Measurements from ENCODE around the gene AKR7A2.

DNA sequence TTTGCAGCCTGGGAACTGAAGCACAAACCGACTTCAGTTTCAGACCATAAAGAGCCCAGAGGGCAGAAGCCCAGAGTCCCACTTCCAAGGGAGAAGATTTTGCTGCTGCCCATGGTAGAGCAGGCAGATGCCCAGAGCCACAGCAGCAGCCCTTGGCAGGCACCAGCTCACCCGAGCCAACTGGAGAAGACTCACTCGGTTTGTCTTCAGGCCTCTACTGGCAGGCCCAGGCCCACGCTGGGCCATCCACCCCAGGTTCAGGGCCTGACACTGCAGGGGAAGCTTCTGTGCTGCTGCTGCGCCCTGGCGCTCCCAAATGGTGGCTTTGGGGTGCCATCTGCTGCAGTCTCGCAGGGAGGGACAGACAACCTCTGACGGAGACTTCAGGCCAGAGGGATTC is 33.4 kb upstream of the AKR7A2 start:
- TF ChIP-seq ETS1 (IDR thresholded peaks at IDR 0.05) (no peak), REST (IDR thresholded peaks at IDR 0.05; ENCODE audit: unreplicated experiment) (no peak), EZH2 (IDR thresholded peaks at IDR 0.05; ENCODE audit: low read depth, unreplicated experiment) (no peak), ZNF331 (CRISPR knock-in tag; IDR thresholded peaks at IDR 0.05; ENCODE audit: low read depth) (no peak), POLR2AphosphoS5 (IDR thresholded peaks at IDR 0.05; ENCODE audit: low read depth) (no peak), EZH2phosphoT487 (IDR thresholded peaks at IDR 0.05; ENCODE audit: unreplicated experiment) (no peak), JUNB (IDR thresholded peaks at IDR 0.05; ENCODE audit: unreplicated experiment) (no peak)
- TF ChIP-seq, protein P1, sequence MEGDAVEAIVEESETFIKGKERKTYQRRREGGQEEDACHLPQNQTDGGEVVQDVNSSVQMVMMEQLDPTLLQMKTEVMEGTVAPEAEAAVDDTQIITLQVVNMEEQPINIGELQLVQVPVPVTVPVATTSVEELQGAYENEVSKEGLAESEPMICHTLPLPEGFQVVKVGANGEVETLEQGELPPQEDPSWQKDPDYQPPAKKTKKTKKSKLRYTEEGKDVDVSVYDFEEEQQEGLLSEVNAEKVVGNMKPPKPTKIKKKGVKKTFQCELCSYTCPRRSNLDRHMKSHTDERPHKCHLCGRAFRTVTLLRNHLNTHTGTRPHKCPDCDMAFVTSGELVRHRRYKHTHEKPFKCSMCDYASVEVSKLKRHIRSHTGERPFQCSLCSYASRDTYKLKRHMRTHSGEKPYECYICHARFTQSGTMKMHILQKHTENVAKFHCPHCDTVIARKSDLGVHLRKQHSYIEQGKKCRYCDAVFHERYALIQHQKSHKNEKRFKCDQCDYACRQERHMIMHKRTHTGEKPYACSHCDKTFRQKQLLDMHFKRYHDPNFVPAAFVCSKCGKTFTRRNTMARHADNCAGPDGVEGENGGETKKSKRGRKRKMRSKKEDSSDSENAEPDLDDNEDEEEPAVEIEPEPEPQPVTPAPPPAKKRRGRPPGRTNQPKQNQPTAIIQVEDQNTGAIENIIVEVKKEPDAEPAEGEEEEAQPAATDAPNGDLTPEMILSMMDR (conservative IDR thresholded peaks at IDR 0.05; ENCODE audit: low read depth in 2 of 2) = no peak
